Upper lobe of left lung (tissue), 6 donors: ENCODE measurements around the gene FOXL1. TPM values are rescaled to one million over a fixed set of nuclear protein-coding genes. Genes with fewer than 3 reads are reported as not detected.

Experiments
- ATAC-seq, 2 donors: fragments of 200-7000 bp; cut with Tn5 transposase; one replicate each; pipeline ENCODE4 v1.9.1; 2022; ENCODE audit warnings: mild to moderate bottlenecking in 2 of 2, moderate library complexity in 2 of 2; ENCODE audit not compliant: low FRiP score in 2 of 2
- DNase-seq, 2 donors: peaks; one replicate each; pipeline ENCODE4 v3.0.0-alpha.2; 2019 to 2020
- H3K27ac ChIP-seq, 4 donors: fragments of 200-600 bp; sonication (generic); one replicate each; pipeline ENCODE4 v1.5.1; 2016 to 2019
- H3K27me3 ChIP-seq, 4 donors: fragments of 200-600 bp; sonication (generic); one replicate each; pipeline ENCODE4 v1.5.1; 2017 to 2019
- H3K36me3 ChIP-seq, 4 donors: fragments of 200-600 bp; sonication (generic); one replicate each; pipeline ENCODE4 v1.5.1; 2016 to 2019
- H3K4me1 ChIP-seq, 4 donors: fragments of 200-600 bp; sonication (generic); one replicate each; pipeline ENCODE4 v1.5.1; 2018 to 2019
- H3K4me3 ChIP-seq, 4 donors: fragments of 200-600 bp; sonication (generic); one replicate each; pipeline ENCODE4 v1.5.1; 2017 to 2019; ENCODE audit warnings: mild to moderate bottlenecking in 2 of 4, moderate library complexity in 1 of 4
- H3K9me3 ChIP-seq, 4 donors: fragments of 200-600 bp; sonication (generic); one replicate each; pipeline ENCODE4 v1.5.1; 2018 to 2019
- EP300 ChIP-seq, 4 donors: sonication (generic); formaldehyde crosslinking; IDR thresholded peaks; one replicate each; pipeline ENCODE4 v1.5.1; 2017; ENCODE audit warnings: antibody characterized with exemption in 4 of 4, control low read depth in 2 of 4
- POLR2A ChIP-seq, 4 donors: fragments of 450-650 bp; IDR thresholded peaks; one replicate each; pipeline ENCODE4 v1.5.1; 2016 to 2017; ENCODE audit warnings: antibody characterized with exemption in 4 of 4, mild to moderate bottlenecking in 2 of 4
- POLR2AphosphoS5 ChIP-seq, 2 donors: sonication (generic); formaldehyde crosslinking; IDR thresholded peaks; one replicate each; pipeline ENCODE4 v1.5.1; 2017; ENCODE audit warnings: antibody characterized with exemption in 2 of 2
- WGBS, 2 donors: methylation state at CpG; one replicate each; pipeline ENCODE4 v1.1.5; 2017 to 2018; 5-methylcytosine and 5-hydroxymethylcytosine counted together
- total RNA-seq, 6 donors: library from RNA; depleted of rRNA in 4 of 6; stranded (reverse); fragments of >200 nt in 4 of 6; gene quantifications; one replicate each; pipeline versions ENCODE4 v1.1.0 to v1.2.1, GENCODE V29; 2016 to 2021
- TF ChIP-seq, protein P1 (sequence below), 6 experiments: fragments of 450-650 bp in 4 of 6; fragments of 200-600 bp in 2 of 6; sonication (generic) in 2 of 6; IDR thresholded peaks; one replicate each; pipeline ENCODE4 v1.5.1; 2016 to 2019; ENCODE audit warnings: antibody characterized with exemption in 6 of 6
- donor health status: DM: no; HTN: no; CAD: no; lungs with moderate emphysema.
- donor health status: DM: no; HTN: yes; CAD: no; lungs with severe emphysema.

Gene FOXL1
- total RNA-seq, 6 donors from 2014 or later: 0.22 to 2.2 (median 0.49) TPM; not detected in 1

DNA sequence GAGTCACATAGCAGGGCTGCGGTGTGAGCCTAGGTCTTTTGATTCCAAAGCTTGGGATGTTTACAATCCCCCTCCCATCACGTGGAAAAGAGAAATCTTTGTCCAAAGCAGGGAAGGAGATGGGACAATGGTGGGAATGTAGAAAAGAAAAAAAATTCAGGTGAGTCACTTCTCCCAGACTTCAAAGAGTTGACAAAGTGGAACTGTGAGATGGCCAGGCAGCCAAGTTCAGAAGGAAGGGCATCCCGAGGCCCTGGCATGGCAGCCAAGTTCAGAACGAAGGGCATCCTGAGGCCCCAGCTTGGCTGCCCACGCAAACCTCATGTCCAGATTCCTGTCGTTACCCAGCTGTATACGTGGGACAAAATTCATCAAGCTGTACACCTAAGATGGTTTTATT is 47.5 kb downstream of the FOXL1 start:
- no peaks in the 10 kb centered on the region for H3K27me3 ChIP-seq
- ATAC-seq (no peak), DNase-seq (no peak)
- TF ChIP-seq, protein P1, sequence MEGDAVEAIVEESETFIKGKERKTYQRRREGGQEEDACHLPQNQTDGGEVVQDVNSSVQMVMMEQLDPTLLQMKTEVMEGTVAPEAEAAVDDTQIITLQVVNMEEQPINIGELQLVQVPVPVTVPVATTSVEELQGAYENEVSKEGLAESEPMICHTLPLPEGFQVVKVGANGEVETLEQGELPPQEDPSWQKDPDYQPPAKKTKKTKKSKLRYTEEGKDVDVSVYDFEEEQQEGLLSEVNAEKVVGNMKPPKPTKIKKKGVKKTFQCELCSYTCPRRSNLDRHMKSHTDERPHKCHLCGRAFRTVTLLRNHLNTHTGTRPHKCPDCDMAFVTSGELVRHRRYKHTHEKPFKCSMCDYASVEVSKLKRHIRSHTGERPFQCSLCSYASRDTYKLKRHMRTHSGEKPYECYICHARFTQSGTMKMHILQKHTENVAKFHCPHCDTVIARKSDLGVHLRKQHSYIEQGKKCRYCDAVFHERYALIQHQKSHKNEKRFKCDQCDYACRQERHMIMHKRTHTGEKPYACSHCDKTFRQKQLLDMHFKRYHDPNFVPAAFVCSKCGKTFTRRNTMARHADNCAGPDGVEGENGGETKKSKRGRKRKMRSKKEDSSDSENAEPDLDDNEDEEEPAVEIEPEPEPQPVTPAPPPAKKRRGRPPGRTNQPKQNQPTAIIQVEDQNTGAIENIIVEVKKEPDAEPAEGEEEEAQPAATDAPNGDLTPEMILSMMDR (IDR thresholded peaks at IDR 0.05): no peak
- TF ChIP-seq EP300 (IDR thresholded peaks at IDR 0.05) (no peak), POLR2AphosphoS5 (IDR thresholded peaks at IDR 0.05) (no peak), POLR2A (IDR thresholded peaks at IDR 0.05) (no peak)
- H3K4me3 ChIP-seq: no peak overlapping the region
- H3K9me3 ChIP-seq: no peaks in the 10 kb centered on the region
- H3K36me3 ChIP-seq: no peaks in the 10 kb centered on the region
- no peak overlapping the region for H3K27ac ChIP-seq
- WGBS, 2 donors: 74 to 84% methylated on average over 7 of the region's 7 CpGs
- H3K4me1 ChIP-seq: no peaks in the 10 kb centered on the region

DNA sequence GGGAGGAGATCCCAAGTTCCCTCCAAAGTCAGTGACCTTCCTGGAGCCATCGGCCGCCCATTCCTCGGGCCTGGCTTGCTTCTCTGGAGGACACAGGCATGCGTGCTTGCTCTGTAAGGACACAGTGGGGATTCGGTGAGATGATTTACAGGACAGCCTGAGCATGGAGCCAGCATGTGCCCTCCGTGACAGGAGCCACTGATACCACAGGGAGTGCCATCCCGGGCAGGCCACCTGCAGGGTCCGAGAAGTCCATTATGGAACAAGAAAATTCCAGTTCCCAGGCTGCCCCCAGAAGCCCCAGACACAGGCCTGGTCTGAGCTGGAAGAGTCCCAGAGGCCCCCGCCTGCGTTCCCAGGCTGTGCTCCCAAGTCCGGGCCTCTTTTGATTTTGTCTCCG is 47.9 kb downstream of the FOXL1 start:
- ATAC-seq (no peak), DNase-seq (peak in 1 of 2 donors; percentile 33)
- no peak overlapping the region for H3K4me3 ChIP-seq
- no peak overlapping the region for H3K27ac ChIP-seq
- TF ChIP-seq, protein P1 (IDR thresholded peaks at IDR 0.05): no peak
- TF ChIP-seq POLR2AphosphoS5 (IDR thresholded peaks at IDR 0.05) (no peak), POLR2A (IDR thresholded peaks at IDR 0.05) (no peak), EP300 (IDR thresholded peaks at IDR 0.05) (no peak)
- 89% methylated on average over 9 to 12 of the region's 12 CpGs for WGBS, 2 donors
- no peaks in the 10 kb centered on the region for H3K9me3 ChIP-seq
- no peaks in the 10 kb centered on the region for H3K27me3 ChIP-seq
- no peaks in the 10 kb centered on the region for H3K4me1 ChIP-seq
- H3K36me3 ChIP-seq: no peaks in the 10 kb centered on the region

DNA sequence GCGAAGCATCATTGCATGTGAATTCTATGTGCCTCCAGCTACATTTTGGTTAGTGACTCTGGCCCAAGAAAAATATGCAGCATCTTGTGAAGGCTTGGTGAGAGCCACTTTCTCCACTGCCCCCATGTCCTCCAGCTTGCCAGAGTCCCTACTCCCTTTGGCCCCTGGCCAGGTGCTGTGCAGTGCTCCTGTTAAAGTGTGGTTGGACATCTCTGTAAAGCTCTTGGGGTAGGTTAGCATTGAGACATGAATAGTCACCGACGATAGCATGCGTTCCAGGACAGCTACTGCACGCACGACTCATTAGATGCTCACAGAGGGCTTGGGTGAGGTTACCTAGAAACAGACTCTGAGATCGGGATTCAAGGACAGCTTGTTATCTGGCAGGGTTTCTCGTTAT is 48.6 kb downstream of the FOXL1 start:
- ATAC-seq (no peak), DNase-seq (no peak)
- H3K27ac ChIP-seq: no peak overlapping the region
- WGBS, 2 donors: 86 to 92% methylated on average over 8 of the region's 8 CpGs
- H3K9me3 ChIP-seq: no peaks in the 10 kb centered on the region
- TF ChIP-seq, protein P1 (IDR thresholded peaks at IDR 0.05): no peak
- TF ChIP-seq EP300 (IDR thresholded peaks at IDR 0.05) (no peak), POLR2AphosphoS5 (IDR thresholded peaks at IDR 0.05) (no peak), POLR2A (IDR thresholded peaks at IDR 0.05) (no peak)
- H3K4me1 ChIP-seq: no peaks in the 10 kb centered on the region
- H3K36me3 ChIP-seq: no peaks in the 10 kb centered on the region
- no peaks in the 10 kb centered on the region for H3K27me3 ChIP-seq
- H3K4me3 ChIP-seq: no peak overlapping the region

DNA sequence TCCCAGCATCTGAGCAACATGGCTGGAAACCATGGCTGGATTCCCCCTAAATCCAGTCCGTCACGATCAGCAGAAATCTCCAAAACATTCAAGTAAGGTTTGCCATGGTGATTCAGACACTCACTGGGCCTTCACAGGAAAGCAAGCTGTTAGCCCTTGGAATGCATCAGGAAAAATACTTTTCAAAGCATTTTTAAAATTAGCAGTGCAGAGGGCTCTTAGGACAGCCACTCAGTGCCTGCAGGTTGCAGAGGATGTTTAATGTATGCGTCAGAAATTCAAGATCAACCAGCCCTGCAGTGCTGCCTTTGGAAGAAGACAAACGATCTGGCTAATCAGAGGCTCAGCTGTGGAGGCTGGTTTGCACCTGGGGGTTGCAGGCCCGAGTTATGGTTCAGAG is 50.3 kb downstream of the FOXL1 start:
- no peak for ATAC-seq
- TF ChIP-seq POLR2A (IDR thresholded peaks at IDR 0.05) (no peak), POLR2AphosphoS5 (IDR thresholded peaks at IDR 0.05) (no peak), EP300 (IDR thresholded peaks at IDR 0.05) (no peak)
- TF ChIP-seq, protein P1 (IDR thresholded peaks at IDR 0.05): no peak
- no peaks in the 10 kb centered on the region for H3K4me1 ChIP-seq
- H3K36me3 ChIP-seq: no peaks in the 10 kb centered on the region
- 65 to 81% methylated on average over 5 of the region's 5 CpGs for WGBS, 2 donors
- DNase-seq: no peak
- no peaks in the 10 kb centered on the region for H3K27me3 ChIP-seq
- no peak overlapping the region for H3K27ac ChIP-seq
- no peaks in the 10 kb centered on the region for H3K9me3 ChIP-seq
- H3K4me3 ChIP-seq: no peak overlapping the region

- Histone ChIP-seq H3K36me3 (no peaks in the 10 kb centered on the region), H3K27ac (no peak overlapping the region), H3K4me3 (no peak overlapping the region), H3K9me3 (no peaks in the 10 kb centered on the region), H3K4me1 (no peaks in the 10 kb centered on the region), H3K27me3 (no peaks in the 10 kb centered on the region)
- ATAC-seq (no peak), DNase-seq (no peak)
- TF ChIP-seq EP300 (IDR thresholded peaks at IDR 0.05): no peak
- no peak for TF ChIP-seq POLR2A (IDR thresholded peaks at IDR 0.05)
- no peak for TF ChIP-seq POLR2AphosphoS5 (IDR thresholded peaks at IDR 0.05)
- TF ChIP-seq, protein P1 (IDR thresholded peaks at IDR 0.05): no peak
- 81 to 88% methylated on average over 11 to 13 of the region's 13 CpGs for WGBS, 2 donors
These were observed 52.1 kb downstream of the FOXL1 start for GRCh38 chr16:86630471-86630870.
